GM21619 (cell line): ENCODE results near the gene SS18L1.
"Not testable (repeated sequence)": the region's sequence is repeated elsewhere in the genome, so short reads cannot be mapped to it uniquely, and the experiment has no call there.

Experiments used
- ATAC-seq: cut with Tn5 transposase; IDR thresholded peaks from one replicate; pipeline ENCODE4 v1.9.1; 2021; ENCODE audit not compliant: unreplicated experiment

SS18L1 gene

DNA sequence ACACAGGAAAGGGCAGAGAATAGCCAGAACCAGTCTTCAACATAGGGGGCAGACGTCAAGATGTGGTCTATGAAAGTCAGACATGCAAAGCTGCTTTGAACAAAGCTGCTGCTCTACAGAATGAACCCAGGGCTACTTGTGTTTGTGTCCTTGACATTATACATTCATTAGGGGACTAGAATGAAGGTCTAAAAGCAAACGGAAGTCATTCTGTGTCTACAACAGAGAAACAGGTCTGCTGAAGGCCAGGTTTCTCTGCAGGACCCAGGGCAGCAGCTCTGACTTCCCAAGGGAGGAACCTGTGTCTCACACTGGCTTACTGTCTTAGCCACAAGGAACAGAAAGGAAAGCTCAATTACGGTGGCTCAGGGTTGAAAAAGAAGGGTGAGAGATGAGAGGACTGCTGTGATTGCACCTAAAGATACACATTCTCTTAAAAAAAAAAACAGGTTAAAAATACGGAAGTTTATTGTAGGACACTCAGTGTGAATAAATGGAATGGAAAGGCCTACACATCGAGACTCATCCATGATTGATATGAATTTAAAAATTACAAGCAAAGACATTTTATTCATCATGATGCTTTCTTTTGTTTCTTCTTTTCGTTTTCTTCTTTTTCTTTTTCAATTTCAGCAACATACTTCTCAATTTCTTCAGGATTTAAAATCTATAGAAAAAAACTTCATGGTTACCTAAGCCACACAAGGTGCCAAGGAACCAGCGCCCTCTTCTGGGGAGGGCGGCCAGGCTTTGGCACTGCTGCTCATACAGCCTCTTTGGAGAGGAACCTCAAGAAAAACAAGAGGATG, 7.1 kb upstream of the SS18L1 start:
- ATAC-seq = no peak

DNA sequence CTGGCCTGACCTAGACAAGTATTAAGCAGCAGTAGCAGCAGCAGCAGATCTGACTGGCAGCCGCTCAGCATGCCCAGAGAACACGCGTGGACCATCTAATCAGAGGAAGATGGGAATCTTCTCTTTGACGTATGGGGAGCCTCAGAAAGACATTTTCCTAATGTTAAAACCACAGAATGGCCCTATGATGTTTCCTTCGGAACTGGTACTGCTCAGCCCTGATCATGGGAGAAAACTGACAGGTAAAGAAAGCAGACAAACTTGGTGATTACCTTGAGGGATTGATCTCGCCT, 6.5 kb upstream of the SS18L1 start:
- no peak for ATAC-seq

DNA sequence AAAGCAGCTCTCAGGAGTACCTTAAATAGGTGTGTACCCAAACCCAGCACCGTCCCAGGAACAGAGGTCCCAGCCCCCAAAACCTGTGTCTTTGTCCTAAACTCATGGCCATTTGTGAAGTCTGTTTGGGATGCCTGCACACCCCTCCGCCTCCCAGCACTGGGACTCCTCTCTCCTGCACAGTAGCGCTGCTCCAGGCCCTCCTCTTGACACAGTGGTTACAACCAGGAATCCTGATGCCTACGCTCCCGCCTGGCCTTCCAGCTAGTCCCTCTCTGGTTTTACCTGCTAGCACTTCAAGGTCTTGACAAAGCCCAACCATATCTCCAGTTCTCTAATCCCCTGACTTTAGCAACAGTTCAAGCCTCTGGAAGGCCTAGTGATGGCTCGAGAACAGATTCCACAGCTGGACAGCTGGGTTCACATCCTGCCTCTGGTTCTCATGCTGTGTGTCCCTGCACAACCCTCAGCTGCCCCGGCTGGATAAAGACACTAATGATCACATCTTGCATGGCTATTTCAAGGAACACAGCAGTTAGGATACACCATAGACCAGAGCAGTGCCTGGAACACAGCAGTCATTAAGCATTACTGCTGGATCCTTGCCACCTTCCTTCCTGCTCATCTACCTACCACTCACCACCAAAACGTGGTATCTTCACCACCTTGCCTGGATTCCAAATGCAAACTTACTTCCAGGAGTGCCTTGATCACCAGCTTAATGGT, 5.9 kb upstream of the SS18L1 start:
- ATAC-seq = no peak

DNA sequence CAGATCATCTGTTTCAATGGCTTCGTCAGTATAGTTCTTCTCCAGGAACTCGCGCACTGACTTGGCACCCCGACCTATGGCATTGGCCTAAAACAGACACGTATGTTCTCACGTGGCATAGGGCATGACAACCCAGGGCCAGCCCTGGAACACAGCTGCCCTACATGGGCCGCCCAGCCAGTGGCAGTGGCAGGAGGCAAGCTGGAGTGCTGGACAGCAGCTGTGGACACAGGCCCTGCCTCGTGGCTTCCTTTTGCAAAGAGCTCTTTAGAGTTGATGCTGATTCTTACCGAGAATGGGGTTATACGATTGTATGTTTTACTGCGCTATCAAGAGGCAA, 5.4 kb upstream of the SS18L1 start:
- no peak for ATAC-seq

DNA sequence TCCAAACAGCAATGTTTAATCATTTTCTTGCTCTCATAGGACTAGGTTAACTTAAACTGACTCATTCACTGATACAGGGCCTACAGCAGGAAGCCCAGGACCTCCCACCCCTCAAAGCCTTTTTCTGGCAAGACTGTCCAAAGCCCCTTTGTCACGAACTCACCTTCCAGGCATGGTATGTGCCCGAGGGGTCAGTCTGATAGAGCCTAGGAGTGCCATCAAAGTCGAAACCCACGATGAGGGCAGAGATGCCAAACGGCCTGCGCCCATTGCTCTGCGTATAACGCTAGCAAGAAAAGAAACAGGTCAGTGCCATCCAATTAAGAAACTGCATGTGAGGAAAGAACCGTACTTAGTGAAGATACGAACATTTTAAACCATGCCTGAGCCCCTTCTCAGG, 4.7 kb upstream of the SS18L1 start:
- no peak for ATAC-seq

DNA sequence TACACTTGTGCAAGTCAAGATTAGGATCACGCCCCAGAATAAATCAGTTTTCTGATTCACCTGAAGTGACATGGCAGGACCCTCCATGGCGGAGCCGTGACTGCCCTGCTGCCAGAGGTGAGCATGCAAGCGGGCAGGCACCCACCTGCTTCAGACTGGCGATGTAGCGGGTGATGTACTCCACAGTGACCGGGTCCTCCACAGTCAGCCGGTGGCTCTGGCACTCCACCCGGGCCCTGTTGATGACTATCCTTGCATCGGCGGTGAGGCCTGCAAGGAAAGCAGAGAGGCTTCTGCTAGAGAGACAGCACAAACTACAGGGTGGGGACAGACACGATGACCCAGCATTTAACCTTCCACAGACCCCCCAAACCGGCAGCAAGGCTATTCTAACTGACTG, 3.9 kb upstream of the SS18L1 start:
- no peak for ATAC-seq

DNA sequence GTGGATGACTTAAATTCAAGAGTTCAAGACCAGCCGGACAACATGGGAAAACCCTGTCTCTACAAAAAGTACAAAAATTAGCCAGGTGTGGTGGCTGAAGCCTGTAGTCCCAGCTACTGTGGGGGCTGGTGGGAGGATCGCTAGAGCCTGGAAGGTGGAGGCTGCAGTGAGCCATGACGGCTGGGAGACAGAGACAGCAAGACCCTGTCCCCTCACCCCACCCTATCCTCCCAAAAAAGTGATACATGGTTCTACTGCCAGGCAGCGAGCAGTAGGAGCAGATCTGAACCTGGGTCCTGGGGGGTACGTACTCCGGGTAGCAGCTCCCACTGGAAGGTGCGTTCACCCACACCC, 2.5 kb upstream of the SS18L1 start:
- no peak for ATAC-seq

DNA sequence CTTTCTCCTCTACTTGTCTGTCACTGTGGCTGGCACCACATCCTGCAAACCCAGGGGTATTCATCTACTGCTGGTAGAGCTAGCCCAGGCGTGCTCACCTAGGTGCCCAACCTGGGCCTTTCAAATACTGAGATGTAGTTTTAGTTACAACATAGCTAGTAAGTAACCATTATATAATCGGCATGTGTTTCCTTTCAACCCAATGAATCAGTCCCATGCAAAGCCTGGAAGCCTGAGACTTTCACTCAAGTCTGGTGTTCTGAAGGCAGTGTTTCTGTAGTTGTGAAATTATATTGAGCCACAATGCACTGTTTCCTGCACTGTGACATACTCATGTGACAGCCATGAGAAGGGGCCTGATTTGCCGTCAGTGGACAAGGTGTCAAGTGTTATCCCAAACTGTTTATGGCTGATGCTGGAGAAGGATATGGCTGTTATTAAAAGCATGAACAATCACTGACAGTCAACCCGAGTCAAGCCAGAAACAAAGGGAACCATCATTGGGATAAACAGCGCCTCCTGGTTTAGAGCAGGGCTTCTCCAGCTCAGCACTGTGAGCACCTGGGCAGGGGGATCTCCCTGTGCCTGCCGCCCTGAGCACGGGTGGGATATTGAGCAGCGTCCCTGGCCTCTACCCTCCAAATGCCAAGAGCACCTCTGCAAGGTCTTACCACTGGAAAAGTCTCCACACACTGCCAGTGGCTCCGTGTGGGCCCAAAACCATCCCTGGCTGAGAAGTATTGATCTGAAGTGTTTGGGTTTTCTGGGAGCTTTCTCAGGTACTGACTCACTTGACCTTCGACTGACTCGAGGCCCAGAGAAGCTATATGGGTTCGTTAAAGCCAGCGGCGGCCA, 1.9 kb upstream of the SS18L1 start:
- no peak for ATAC-seq

DNA sequence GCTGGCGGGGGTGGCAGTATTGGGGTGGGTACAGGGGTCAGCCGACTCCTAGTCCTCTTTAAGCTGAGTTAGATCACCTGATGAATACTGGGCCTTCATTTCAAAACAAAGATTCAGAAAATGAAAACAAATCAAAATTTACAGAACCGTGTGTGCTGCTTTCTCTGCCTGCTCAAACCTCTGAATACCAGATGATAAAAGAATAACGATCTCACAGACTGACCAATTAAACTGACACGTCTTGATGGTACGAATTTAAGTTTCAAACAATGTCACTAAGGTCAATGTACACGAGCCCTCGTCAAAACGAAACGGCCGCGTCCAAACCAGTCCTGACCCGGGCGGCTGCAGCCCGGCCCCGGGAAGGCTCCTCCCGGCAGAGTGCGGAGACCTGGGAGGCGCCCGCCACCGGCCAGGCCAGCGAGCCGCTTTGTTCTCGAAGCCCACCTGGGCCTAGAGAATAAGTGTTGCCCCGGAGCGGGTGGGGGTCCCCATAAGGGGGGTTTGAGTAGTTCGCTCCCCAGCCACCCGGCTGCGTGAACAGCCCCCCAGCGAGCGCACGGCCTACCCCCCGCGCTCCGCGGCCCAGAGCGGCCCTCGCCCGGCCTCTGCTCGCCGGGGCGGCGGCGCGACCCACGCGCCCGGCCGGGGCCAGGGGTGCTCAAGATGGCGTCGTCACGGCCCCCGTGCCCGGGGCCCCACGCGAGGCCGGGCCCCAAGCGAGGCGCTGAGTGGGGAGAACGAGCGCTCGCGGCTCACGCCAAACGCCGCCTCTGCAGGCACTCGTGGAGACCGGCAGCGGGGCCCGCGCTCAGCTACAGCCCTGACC, 1.1 kb upstream of the SS18L1 start:
- ATAC-seq = peak; percentile 14

DNA sequence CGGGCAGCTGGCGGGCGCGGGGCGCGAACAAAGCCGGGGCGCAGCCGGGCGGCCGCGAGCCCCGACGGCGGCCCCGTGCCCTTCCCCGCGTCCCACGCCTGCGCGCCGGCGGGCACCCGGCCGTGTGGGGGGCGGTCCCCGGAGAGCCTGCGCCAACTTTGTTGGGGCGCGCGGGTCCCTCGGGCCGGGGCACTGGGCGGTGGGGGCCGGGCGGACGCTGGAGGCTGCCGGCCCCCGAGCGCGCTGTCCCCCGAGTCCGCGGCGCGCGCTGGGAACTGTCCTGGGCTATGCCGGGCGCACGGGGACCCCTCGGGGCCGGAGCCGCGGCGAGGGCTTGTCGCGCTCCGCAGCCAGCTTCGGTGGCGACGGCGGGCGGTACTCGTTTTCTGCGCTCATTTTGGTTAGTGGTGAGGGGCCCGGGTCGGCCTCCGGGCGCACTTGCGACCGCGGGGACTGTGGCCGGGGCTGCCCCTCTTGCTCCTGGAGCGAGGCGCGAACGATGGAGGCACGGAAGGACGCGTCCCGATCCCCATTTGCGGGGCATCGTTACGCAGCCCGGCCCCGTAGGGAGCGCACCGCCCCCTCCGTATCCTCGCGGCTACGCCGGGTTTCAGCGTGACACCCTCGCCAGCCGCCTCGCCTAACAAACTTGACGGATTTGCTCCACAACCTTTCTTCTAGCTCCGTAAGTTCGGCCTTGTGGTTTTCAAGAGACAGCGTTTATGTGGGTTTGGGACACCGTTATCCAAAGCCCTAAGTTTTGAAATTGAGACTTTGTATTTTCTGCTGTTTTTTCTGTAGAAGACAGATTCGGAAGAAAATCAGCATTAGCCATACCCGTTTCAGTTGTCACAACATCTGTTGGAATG, 622 bp downstream of the SS18L1 start:
- ATAC-seq = peak; percentile 14

DNA sequence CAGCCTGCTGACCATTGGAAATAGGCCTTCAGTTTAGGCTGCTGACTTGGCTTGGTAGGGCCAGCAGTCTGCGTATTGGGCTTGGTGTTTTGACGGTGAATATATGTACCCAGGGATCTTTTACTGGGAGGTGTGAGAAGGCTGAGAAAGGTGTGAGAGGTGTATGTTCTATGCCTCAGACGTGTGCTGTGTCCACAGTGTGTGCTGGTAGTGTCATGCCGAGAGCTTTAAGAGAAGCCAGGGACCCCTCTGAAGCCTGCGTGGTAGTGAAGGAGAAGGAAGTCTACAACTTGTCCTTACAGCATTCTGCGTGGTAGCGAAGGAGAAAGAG, 2.1 kb downstream of the SS18L1 start:
- ATAC-seq = no peak

DNA sequence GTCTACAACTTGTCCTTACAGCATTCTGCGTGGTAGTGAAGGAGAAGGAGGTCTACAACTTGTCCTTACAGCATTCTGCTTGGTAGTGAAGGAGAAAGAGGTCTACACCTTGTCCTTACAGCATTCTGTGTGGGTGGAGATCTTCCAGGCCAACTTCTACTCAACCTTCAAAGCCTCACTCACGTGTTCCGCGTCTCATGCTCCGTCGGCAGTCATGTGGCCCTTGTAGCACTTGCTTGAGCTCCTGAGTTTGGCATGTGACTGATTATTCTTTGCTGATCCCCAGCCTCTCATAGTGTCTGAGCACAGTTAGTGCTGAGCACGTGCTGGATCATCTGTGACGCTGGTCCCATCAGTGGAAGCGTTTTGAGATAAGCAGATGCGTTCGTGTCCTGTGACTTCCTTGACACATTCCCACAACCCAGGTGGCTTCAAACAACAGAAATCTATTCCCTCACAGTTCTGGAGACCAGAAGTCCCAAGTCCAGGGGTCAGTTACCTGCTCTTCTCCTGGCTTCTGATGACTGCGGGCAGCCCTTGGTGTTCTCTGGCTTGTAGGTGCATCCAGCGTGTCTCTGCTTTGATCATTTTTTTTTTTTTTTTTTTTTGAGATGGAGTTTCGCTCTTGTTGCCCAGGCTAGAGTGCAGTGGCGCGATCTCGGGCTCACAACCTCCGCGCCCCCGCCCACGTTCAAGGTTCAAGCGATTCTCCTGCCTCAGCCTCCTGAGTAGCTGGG, 2.6 kb downstream of the SS18L1 start:
- ATAC-seq = no peak

DNA sequence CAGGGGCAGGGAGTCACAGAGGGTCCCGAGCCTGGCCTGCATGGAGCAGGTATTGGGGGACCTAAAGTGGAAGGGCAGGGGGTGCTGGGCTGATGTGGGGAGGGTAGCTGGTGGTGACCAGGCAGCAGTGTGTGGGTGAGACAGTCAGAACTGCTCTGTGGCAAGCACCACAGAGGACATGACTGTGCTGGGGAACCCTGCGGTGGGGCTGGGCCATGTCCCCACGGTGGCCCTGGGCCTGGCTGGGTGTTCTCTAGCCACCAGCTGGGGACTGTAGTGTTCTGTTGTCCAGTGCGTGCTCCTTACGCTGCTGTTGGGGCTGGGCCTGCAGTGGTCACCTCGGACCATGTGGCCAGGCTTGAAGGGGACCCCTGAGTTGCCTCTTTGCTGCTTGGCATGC, 3.6 kb downstream of the SS18L1 start:
- ATAC-seq = no peak

DNA sequence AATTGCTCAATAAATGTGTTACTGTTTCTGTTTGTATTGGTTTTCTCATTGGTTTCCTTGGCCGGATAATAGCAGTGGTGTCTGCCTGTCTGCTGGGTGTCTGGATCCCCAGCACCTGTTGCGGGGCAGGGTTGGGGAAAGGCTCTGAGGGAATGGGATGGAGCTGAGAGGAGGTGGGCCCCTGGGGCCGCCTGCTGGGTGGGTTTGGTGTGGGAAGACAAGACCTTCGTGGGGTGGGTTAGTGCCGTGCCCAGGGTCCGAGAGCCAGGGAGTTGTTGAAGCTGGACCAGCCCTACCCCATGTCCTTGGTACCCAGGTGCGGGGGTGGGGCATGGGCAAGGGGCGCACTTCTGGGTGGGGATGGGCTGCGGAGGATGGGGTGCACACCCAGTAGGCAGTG, 4.0 kb downstream of the SS18L1 start:
- ATAC-seq = no peak

DNA sequence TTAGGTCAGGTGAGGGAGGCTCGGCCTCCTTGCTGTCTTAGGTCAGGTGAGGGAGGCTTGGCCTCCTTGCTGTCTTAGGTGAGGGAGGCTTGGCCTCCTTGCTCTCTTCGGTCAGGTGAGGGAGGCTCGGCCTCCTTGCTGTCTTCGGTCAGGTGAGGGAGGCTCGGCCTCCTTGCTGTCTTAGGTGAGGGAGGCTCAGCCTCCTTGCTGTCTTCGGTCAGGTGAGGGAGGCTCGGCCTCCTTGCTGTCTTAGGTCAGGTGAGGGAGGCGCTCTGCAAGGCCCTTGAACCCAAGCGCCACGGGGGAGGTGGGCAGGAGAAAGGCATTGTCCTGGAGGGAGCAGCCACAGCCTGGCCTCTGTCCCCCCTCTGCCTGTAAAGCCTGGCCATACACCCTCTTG, 4.8 kb downstream of the SS18L1 start:
- not testable (repeated sequence) for ATAC-seq

DNA sequence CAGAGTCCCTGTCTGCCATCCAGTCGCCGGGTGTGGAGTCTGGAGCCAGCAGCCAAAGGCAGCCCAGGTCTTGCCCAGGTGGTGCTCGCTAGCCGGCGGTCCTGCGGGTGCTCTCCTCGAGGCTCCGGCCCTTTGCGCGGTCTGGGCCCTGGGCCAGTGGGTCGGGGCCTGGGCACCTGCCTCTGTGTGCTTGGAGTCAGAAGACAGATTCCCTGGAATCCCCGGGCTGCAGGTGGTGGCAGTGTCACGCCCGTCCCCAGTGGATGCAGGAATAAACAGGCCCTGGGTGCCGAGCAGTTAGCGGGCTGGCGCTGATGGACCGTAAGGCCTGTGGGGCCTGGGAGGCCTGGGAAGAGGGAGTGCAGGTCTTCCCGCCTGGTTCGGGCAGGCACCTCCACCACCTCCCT, 5.3 kb downstream of the SS18L1 start:
- no peak for ATAC-seq

DNA sequence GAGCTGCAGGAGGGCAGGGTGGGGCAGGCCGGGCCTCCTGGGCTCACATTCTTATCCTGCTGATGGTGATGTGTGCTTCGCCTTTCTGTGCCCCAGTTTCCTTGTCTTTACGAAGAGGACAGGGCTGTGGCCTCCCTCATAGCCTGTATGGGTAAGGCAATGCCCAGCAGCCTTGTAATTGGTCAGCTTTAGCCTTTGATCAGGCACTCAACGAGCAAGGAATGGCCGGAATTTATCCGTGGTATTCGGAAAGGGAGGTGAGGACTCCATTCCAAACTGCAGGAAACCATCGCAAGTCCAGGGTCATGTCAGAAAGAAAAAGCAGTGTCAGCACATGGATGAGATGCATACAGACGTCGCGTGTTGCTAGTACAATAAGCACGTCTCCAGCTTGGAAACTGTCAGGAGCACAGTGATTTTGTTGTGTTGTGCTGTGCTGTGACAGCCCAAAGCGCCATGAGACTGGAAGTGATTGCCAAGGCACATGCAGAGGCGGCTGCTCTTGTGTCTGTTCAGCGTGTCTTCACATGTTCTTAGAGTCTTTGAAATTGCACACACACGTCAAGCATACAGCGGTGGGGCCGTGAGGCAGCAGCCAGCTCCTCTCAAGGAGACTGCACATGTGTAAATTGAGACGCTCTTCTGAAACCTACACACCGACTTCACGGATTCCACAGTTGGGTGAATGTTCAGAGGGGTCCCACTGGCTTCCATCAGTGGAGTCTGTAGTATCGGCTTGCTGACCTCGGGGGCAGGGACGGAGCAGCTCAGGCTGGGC, 6.2 kb downstream of the SS18L1 start:
- no peak for ATAC-seq

DNA sequence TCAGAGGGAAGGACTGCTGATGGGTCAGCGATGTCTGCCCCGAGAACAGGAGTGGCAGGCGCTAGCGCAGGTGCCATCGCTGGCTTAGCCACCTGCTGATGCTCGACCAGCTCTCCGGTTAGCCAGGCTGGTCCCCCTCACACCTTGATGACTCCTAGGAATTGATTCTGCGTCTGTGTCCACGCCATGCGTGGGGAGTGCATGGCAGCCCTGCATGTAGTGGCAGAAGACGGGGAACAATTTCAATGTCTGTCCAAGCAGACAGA, 6.7 kb downstream of the SS18L1 start:
- ATAC-seq = no peak

DNA sequence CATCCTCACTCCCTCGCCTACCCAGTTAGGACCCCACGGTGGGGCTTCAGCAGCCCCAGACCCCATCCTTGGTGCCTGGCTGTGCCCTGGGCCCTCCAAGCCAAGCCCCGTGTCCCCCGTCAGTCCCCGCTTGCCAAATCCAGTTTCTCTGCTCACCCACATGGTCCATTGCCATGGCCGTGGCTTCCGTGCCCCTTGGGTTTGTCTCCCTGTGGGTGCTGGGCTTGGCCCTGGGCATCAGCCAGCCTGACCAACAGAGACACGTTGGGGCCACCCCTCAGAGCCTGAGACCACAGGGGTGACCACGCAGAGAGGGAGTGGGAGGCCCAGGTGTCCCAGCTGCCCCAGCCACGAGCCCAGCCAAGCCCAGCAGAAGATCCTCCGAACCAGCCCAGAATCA, 7.7 kb downstream of the SS18L1 start:
- no peak for ATAC-seq
